Loucy (cell line): ENCODE measurements around the gene SIK3.

Experiments used
- H2AFZ ChIP-seq: fragments of 200-600 bp; sonication (generic); 2 replicates; pipeline ENCODE4 v1.6.0; 2016; ENCODE audit warnings: antibody characterized with exemption, mild to moderate bottlenecking, low read length, moderate library complexity
- H3F3A ChIP-seq: fragments of 200-600 bp; 2 replicates; pipeline ENCODE4 v1.6.0; 2016; ENCODE audit warnings: antibody characterized with exemption, low read depth, mild to moderate bottlenecking
- H3K27me3 ChIP-seq: fragments of 200-600 bp; sonication (generic); 2 replicates; pipeline ENCODE4 v1.6.1; 2014; ENCODE audit warnings: low read length, mild to moderate bottlenecking; ENCODE audit not compliant: insufficient read depth, poor library complexity, severe bottlenecking
- H3K36me3 ChIP-seq: fragments of 200-600 bp; sonication (generic); 2 replicates; pipeline ENCODE4 v1.6.1; 2016; ENCODE audit warnings: low read length; ENCODE audit not compliant: insufficient read depth
- H3K4me1 ChIP-seq: fragments of 200-600 bp; sonication (generic); 2 replicates; pipeline ENCODE4 v1.5.1; 2014; ENCODE audit warnings: low read length, mild to moderate bottlenecking; ENCODE audit not compliant: insufficient read depth, poor library complexity, severe bottlenecking
- H3K4me2 ChIP-seq: fragments of 200-600 bp; sonication (generic); 2 replicates; pipeline ENCODE4 v1.6.0; 2014; ENCODE audit warnings: antibody characterized with exemption, low read length, low read depth, mild to moderate bottlenecking; ENCODE audit not compliant: poor library complexity, severe bottlenecking
- H3K4me3 ChIP-seq: fragments of 200-600 bp; sonication (generic); 2 replicates; pipeline ENCODE4 v1.5.1; 2014; ENCODE audit warnings: low read length, mild to moderate bottlenecking, mixed read lengths; ENCODE audit not compliant: poor library complexity, severe bottlenecking
- H3K79me2 ChIP-seq: fragments of 200-600 bp; sonication (generic); 2 replicates; pipeline ENCODE4 v1.6.1; 2014; ENCODE audit warnings: low read length; ENCODE audit not compliant: insufficient read depth
- H3K9ac ChIP-seq: fragments of 200-600 bp; sonication (generic); 2 replicates; pipeline ENCODE4 v1.6.0; 2014; ENCODE audit warnings: mild to moderate bottlenecking, low read depth, low read length, moderate library complexity; ENCODE audit not compliant: poor library complexity, severe bottlenecking
- H3K9me2 ChIP-seq: fragments of 200-600 bp; sonication (generic); replicated peaks from 2 replicates; pipeline ENCODE4 v1.6.1; 2016; ENCODE audit warnings: low read depth, low read length, mixed read lengths
- H3K9me3 ChIP-seq: fragments of 200-600 bp; sonication (generic); 2 replicates; pipeline ENCODE4 v1.6.1; 2014; ENCODE audit warnings: mild to moderate bottlenecking, antibody characterized with exemption, low read length, low read depth; ENCODE audit not compliant: insufficient read depth
- H4K20me1 ChIP-seq: fragments of 200-600 bp; sonication (generic); 2 replicates; pipeline ENCODE4 v1.6.0; 2014; ENCODE audit warnings: antibody characterized with exemption, low read length, mild to moderate bottlenecking; ENCODE audit not compliant: insufficient read depth, poor library complexity, severe bottlenecking
- CTCF ChIP-seq: fragments of 200-600 bp; sonication (generic); conservative IDR thresholded peaks from 2 replicates; pipeline ENCODE4 v1.5.1; 2014; ENCODE audit warnings: mild to moderate bottlenecking, antibody characterized with exemption, low read length
- EZH2phosphoT487 ChIP-seq: fragments of 200-600 bp; IDR thresholded peaks from 2 replicates; pipeline ENCODE4 v1.6.1; 2018; ENCODE audit warnings: antibody characterized with exemption, mild to moderate bottlenecking, moderate library complexity, borderline replicate concordance

The SIK3 gene

GRCh38 chr11:117064275-117064674 is 34.0 kb downstream of the SIK3 start:
- Histone ChIP-seq H3K79me2 (peaks cover 89% of the 10 kb centered on the region), H2AFZ (no peak overlapping the region), H3K9ac (no peak overlapping the region), H4K20me1 (peaks cover 29% of the 10 kb centered on the region), H3K9me3 (no peaks in the 10 kb centered on the region), H3K4me3 (no peak overlapping the region), H3F3A (no peaks in the 10 kb centered on the region), H3K27me3 (no peaks in the 10 kb centered on the region), H3K9me2 (no peaks in the 10 kb centered on the region), H3K4me2 (no peak overlapping the region), H3K4me1 (peaks cover 35% of the 10 kb centered on the region), H3K36me3 (no peaks in the 10 kb centered on the region)
- no peak for TF ChIP-seq EZH2phosphoT487
- TF ChIP-seq CTCF, result no peak

GRCh38 chr11:117062498-117062897 is 35.7 kb downstream of the SIK3 start:
- Histone ChIP-seq H3K4me3 (no peak overlapping the region), H3F3A (no peaks in the 10 kb centered on the region), H3K79me2 (peaks cover 89% of the 10 kb centered on the region), H3K27me3 (no peaks in the 10 kb centered on the region), H3K4me2 (no peak overlapping the region), H3K36me3 (no peaks in the 10 kb centered on the region), H3K9me2 (no peaks in the 10 kb centered on the region), H2AFZ (no peak overlapping the region), H3K4me1 (peaks cover 27% of the 10 kb centered on the region), H4K20me1 (peaks cover 21% of the 10 kb centered on the region), H3K9ac (no peak overlapping the region), H3K9me3 (no peaks in the 10 kb centered on the region)
- no peak for TF ChIP-seq EZH2phosphoT487
- no peak for TF ChIP-seq CTCF

DNA sequence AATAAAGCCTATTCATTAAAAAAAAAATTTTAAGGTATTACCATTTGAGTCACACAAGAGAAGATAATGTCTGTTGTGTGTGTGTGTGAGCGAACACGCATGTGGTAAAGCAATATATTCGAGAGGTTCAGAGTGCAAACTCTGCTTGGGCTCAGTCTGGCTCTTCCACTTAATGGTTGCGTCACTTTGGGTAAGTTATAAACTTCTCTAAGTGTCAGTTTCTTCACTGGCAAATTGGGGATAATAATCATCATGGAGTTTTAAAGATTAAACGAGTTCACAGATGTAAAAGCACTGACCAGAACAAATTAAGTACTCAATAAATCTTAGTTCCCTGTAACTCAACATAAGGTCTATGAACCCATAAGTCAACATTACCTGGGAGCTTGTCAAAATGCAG is 37.0 kb downstream of the SIK3 start:
- no peak for TF ChIP-seq EZH2phosphoT487
- TF ChIP-seq CTCF, result no peak
- H2AFZ ChIP-seq, result no peak overlapping the region
- no peak overlapping the region for H3K4me3 ChIP-seq
- no peaks in the 10 kb centered on the region for H3K27me3 ChIP-seq
- H3K4me2 ChIP-seq, result no peak overlapping the region
- H3K79me2 ChIP-seq, result peaks cover 85% of the 10 kb centered on the region
- no peaks in the 10 kb centered on the region for H3K9me2 ChIP-seq
- peaks cover 15% of the 10 kb centered on the region for H4K20me1 ChIP-seq
- H3K4me1 ChIP-seq, result peaks cover 27% of the 10 kb centered on the region
- H3K9me3 ChIP-seq, result no peaks in the 10 kb centered on the region
- no peak overlapping the region for H3K9ac ChIP-seq
- no peaks in the 10 kb centered on the region for H3K36me3 ChIP-seq
- H3F3A ChIP-seq, result no peaks in the 10 kb centered on the region
